HG03432 (cell line): ENCODE measurements around the gene SVIL.
"Not testable (repeated sequence)": the region's sequence is repeated elsewhere in the genome, so short reads cannot be mapped to it uniquely, and the experiment has no call there.

Experiments
- ATAC-seq: cut with Tn5 transposase; IDR thresholded peaks from one replicate; pipeline ENCODE4 v1.9.1; 2021; ENCODE audit warnings: mild to moderate bottlenecking, moderate library complexity; ENCODE audit not compliant: unreplicated experiment

SVIL gene

GRCh38 chr10:29623797-29624196 is 11.0 kb downstream of the SVIL start:
- ATAC-seq, result no peak

- ATAC-seq, result no peak
Observed at GRCh38 chr10:29622382-29622922, 12.3 kb downstream of the SVIL start.

GRCh38 chr10:29621161-29621560 is 13.6 kb downstream of the SVIL start:
- no peak for ATAC-seq

GRCh38 chr10:29620112-29620690 is 14.6 kb downstream of the SVIL start:
- ATAC-seq, result no peak

- ATAC-seq, result no peak
Observed at GRCh38 chr10:29619241-29619669, 15.5 kb downstream of the SVIL start.

GRCh38 chr10:29618341-29619171 is 16.2 kb downstream of the SVIL start:
- ATAC-seq, result no peak

- ATAC-seq, result no peak
Observed at GRCh38 chr10:29617880-29618340, 16.9 kb downstream of the SVIL start.

GRCh38 chr10:29616542-29616941 is 18.2 kb downstream of the SVIL start:
- ATAC-seq, result no peak

- ATAC-seq, result no peak
Observed at GRCh38 chr10:29615195-29615594, 19.6 kb downstream of the SVIL start.

- ATAC-seq, result not testable (repeated sequence)
Observed at GRCh38 chr10:29614289-29614688, 20.5 kb downstream of the SVIL start.

- ATAC-seq, result no peak
Observed at GRCh38 chr10:29613791-29614190, 21.0 kb downstream of the SVIL start.

- ATAC-seq, result no peak
Observed at GRCh38 chr10:29613196-29613595, 21.6 kb downstream of the SVIL start.

GRCh38 chr10:29612657-29613056 is 22.1 kb downstream of the SVIL start:
- no peak for ATAC-seq

- no peak for ATAC-seq
Observed at GRCh38 chr10:29611781-29612381, 22.9 kb downstream of the SVIL start.

GRCh38 chr10:29610876-29611647 is 23.7 kb downstream of the SVIL start:
- ATAC-seq, result no peak

GRCh38 chr10:29610331-29610730 is 24.4 kb downstream of the SVIL start:
- ATAC-seq, result not testable (repeated sequence)

- no peak for ATAC-seq
Observed at GRCh38 chr10:29609696-29610095, 25.1 kb downstream of the SVIL start.

GRCh38 chr10:29608476-29609301 is 26.1 kb downstream of the SVIL start:
- no peak for ATAC-seq

- no peak for ATAC-seq
Observed at GRCh38 chr10:29608062-29608461, 26.7 kb downstream of the SVIL start.

- ATAC-seq, result no peak
Observed at GRCh38 chr10:29607576-29607975, 27.2 kb downstream of the SVIL start.
